Measurements from ENCODE around the gene SNHG17.

GRCh38 chr20:38423541-38423940 lies 11.6 kb downstream of the SNHG17 start:
- TF ChIP-seq GATA2 (IDR thresholded peaks at IDR 0.05; ENCODE audit: low read depth, low read length) (no peak), GATA3 (IDR thresholded peaks at IDR 0.05; ENCODE audit: low read depth, low read length) (no peak)
